Measurements from ENCODE around the gene NIT1.

GRCh38 chr1:161166669-161167548 is 49.0 kb downstream of the NIT1 start:
- no peak for TF ChIP-seq CTCF (IDR thresholded peaks at IDR 0.05)
- TF ChIP-seq POLR2A (IDR thresholded peaks at IDR 0.05): no peak
- no peak for TF ChIP-seq POLR2AphosphoS5 (IDR thresholded peaks at IDR 0.05)
